Ishikawa (cell line): Measurements from ENCODE around the gene PDE1A.

Experiments
- CEBPB ChIP-seq: IDR thresholded peaks from 2 replicates; pipeline ENCODE4 v1.6.1; 2012
- EGR1 ChIP-seq: IDR thresholded peaks from 2 replicates; pipeline ENCODE4 v1.6.1; 2012
- FOXM1 ChIP-seq: IDR thresholded peaks from 2 replicates; pipeline ENCODE4 v1.6.1; 2012; ENCODE audit warnings: low read depth, borderline replicate concordance
- MAX ChIP-seq: IDR thresholded peaks from 2 replicates; pipeline ENCODE4 v1.6.1; 2012
- RAD21 ChIP-seq: IDR thresholded peaks from 2 replicates; pipeline ENCODE4 v1.6.1; 2012; ENCODE audit warnings: low read depth
- REST ChIP-seq: IDR thresholded peaks from 2 replicates; pipeline ENCODE4 v1.6.1; 2012; ENCODE audit warnings: low read depth, mild to moderate bottlenecking
- TAF1 ChIP-seq: IDR thresholded peaks from 2 replicates; pipeline ENCODE4 v1.6.1; 2012; ENCODE audit warnings: low read depth, mild to moderate bottlenecking
- TCF12 ChIP-seq: IDR thresholded peaks from 2 replicates; pipeline ENCODE4 v1.6.1; 2012; ENCODE audit warnings: low read depth
- USF1 ChIP-seq: IDR thresholded peaks from 2 replicates; pipeline ENCODE4 v1.6.1; 2012
- YY1 ChIP-seq: IDR thresholded peaks from 2 replicates; pipeline ENCODE4 v1.6.1; 2012; ENCODE audit warnings: low read depth

GRCh38 chr2:182416191-182416590, 10.6 kb downstream of the PDE1A start:
- no peak for TF ChIP-seq USF1
- no peak for TF ChIP-seq EGR1
- no peak for TF ChIP-seq YY1
- no peak for TF ChIP-seq TCF12
- TF ChIP-seq FOXM1: no peak
- TF ChIP-seq MAX: no peak
- no peak for TF ChIP-seq CEBPB
- no peak for TF ChIP-seq TAF1
- TF ChIP-seq REST: no peak
- no peak for TF ChIP-seq RAD21
